ENCODE results near the gene SLC12A8.
A peak's percentile ranks its signal among the peaks of the same experiment; 100 is the strongest.

Gene SLC12A8

DNA sequence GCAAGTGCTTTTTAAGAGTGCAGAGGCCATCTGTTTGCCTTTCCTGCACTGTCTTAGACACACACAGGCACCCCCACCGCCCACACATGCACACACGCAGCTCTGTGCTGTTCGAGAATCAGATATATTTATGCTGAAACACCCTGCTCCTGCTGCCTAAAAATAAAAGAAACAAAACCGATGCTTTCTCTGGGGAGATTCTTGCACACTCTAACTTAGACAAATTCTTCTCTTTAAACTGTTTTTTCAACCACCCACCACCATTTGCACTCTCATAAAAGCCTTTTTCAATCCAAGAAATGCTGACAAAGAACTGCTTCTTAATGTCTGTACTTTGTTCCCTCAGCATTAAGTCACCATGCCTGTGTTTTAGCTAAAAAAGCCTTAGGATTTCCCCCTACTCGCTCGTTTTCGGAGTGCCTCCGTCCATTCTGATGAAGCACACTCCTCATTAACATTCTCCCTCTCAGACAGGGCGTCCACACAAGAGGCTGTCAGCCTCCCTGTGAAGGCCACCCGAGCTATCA lies 26.2 kb downstream of the SLC12A8 start:
- no peak for DNase-seq (ENCODE audit: low spot score)

DNA sequence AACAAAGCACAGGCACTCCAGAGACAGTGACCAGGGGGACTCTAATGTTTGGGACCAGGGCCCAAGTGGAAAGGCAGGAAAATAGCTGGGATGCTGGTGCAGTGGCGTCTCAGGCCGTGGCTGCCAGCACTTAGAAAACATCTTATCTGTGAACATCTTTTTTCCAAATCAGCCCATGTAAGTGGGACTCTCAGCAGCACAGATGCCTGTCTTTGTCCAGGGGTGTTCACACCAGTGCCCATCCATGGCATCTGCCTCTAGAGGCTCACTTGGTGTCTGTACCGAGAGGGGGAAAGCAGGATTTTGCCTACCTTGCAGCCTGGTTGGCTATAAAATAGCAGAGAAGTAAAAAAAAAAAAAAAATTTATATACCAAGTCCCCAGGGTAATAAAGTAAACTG lies 26.7 kb downstream of the SLC12A8 start:
- no peak for DNase-seq (ENCODE audit: low spot score)

DNA sequence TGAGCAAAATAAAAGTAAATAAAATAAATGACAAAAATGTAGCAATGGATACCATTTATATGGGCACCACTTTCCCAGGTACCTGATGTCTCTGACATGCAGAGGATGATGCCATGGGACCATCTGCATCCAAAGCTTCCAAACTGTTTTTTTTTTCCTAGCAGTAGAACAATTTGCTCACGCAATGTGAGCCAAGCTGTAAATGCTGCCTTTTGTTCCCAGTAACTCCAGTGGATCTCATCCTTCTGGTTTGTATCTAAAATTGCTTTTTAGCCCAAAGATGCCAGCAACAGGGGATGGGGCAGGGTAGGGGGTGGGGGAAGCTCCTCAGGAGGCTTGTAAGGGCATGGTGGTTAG lies 32.7 kb downstream of the SLC12A8 start:
- no peak for DNase-seq (ENCODE audit: low spot score)

- DNase-seq (ENCODE audit: low spot score) = no peak
Measured at GRCh38 chr3:125179143-125179883, 33.2 kb downstream of the SLC12A8 start.

DNA sequence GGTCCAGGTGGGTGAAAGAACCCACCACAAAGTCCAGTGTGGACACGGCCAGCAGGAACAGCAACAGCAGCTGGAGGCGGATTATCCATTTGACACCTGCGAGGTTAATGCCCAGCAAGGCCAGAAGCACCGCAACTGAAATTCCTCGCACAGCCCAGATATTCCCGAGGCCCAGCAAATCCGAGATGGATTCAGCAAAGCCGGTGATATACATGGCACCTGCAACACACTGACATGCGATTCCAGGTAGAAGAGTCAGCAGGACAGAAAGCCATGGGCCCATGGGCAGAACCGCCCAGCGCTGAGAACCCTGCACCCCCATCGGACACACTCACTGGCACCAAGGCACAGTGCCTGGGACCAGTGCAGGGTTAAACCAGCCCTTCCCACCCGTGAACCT lies 34.8 kb downstream of the SLC12A8 start:
- DNase-seq (ENCODE audit: low spot score) = no peak

DNA sequence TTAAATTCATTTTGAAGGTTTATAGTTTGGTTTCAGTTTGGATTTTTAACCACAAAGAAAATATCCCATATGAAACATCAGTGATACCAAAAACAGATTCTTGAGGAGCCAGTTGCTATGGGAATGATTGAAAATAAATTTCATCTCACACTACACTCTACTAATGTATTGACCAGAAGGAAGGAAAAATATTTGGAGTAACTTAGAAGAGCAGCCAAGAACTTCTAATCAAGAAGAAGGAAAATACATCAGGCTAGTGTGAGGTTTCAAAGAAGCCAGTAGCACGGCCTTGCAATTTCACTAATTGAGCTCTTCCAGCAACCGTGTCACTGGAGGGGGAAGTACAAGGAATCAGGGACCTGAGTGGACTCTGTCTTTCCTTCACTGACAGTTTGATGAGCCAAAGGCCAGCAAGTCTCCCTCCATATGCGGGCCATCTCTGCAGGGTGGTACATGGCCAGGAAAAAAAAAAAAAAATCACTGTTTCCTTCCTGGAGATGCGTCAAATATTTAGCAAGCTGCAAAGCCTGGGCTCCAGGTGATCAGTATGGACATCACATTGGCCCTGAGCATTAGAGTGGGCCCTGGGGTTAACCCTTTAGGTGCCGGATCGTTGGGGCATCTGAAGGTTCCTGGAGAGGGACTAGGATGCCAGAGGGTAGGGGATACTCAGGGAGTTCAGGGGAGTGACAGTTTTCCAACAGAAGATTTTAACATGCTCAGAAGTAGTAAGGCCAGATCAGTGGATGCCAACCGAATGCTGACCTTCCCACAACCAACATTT lies 37.1 kb downstream of the SLC12A8 start:
- no peak for DNase-seq (ENCODE audit: low spot score)

DNA sequence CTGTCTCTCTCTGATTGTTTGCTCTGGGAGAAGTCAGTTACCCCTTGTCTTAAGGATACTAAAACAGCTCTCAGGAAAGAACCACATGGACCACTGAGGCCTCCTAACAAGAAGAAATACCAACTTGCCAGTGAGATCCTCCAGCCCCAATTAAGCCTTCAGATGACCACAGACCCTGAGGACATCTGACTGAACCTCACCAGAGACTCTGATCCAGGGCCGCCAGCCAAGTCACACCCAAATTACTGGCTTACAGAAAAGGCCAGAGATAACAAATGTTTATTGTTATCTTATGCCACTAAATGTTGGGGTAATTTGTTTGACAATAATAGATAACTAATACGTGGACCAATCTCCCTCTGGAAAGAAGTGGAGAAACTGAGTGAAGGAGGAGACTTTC lies 40.2 kb downstream of the SLC12A8 start:
- no peak for DNase-seq (ENCODE audit: low spot score)

DNA sequence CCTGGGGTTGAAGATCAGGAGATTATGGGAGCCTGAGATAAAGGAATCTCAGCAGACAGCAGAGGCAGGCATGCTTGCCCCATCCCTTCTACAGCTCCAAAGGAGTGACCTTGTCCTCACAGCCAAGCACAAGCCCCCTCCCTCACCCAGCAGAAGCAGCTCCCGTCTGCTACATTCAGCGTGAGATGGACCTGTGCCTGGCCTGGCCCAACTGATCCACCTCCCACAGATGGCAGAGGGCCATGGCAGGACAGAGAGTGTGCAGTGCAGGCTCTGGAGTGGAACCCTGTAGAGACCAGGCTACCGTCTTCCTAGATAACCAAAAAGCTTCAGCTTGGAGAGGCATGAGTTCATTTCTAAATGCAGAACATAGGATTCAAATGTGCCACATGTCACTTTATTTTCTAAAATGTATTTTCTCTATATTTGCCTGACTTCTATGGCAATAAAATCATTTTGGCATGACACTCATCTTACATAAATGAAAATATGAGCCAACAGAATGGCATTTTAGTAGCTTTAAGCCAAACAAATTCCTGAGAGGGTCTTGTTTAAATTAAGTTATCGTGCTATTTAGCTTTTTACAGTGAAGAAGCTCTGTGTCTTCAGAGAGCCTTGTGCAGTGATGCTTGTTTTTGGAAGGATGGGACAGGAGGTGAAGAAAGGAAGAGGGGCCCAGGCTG lies 43.7 kb downstream of the SLC12A8 start:
- DNase-seq (ENCODE audit: low spot score) = no peak

- DNase-seq (ENCODE audit: low spot score) = no peak
Measured at GRCh38 chr3:125166599-125167136, 45.9 kb downstream of the SLC12A8 start.

DNA sequence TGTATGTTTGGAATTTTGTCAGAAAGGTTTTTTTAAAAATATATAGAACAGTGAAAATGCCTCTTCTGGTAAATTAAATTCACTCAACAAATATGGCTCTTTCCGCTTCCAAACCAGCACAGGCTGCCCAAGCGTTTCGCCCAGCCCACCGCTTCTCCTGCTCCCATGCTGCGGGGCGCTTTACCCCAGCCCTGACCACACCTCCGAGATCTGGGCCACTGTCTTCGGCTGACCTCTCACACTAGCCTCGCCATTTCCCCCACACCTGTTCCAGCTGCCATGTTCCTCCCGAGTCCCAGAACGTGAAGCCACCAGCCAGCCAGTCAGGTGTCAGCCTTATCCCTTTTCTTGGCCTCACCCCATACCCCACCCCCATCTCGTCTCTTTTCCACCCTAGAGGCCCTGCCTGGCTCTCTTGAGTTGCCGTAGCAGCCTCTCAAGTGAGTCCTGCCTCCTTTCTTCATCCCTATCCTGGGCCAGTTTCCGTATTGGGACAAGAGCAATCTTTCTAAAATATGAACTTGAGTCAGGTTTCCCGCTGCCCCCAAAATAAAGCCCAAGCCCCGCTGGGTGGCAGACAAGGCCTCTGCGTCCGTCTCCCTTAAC lies 46.5 kb downstream of the SLC12A8 start:
- DNase-seq (ENCODE audit: low spot score) = no peak

DNA sequence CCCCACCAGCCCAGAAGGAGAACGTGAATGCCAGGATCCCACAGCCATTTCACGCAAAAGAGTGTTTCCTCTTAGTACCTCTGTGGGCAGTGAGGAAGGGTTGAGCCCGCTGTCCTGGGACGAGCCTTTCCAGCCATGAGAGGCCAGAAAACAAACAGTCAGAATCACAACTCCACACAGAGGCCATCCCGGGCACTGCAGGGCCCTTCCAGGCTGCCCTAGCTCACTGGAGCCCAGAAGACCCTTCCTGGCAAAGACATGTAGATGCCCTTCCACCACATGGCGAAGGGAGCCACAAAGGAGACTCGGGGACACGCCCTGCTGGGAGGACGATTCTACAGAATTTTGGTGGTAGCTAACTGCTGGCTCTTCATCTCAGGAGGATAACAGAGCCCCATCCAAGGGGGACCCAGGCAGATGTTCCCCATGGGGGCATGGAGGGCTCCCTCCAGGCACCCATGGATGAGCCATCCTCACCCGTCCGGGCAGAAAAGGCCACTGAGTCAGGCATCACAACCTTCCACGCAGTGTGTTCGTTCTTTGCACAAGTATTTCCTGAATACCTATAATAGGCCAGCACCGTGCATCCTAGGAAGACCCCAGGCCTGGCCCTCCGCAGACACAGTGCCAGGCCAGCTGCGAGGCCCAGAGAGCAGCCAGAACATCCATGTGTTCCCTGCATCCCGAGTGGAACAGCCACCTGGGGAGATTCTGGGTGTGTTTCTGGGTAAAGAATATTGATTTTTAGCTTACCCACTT lies 47.2 kb downstream of the SLC12A8 start:
- no peak for DNase-seq (ENCODE audit: low spot score)

DNA sequence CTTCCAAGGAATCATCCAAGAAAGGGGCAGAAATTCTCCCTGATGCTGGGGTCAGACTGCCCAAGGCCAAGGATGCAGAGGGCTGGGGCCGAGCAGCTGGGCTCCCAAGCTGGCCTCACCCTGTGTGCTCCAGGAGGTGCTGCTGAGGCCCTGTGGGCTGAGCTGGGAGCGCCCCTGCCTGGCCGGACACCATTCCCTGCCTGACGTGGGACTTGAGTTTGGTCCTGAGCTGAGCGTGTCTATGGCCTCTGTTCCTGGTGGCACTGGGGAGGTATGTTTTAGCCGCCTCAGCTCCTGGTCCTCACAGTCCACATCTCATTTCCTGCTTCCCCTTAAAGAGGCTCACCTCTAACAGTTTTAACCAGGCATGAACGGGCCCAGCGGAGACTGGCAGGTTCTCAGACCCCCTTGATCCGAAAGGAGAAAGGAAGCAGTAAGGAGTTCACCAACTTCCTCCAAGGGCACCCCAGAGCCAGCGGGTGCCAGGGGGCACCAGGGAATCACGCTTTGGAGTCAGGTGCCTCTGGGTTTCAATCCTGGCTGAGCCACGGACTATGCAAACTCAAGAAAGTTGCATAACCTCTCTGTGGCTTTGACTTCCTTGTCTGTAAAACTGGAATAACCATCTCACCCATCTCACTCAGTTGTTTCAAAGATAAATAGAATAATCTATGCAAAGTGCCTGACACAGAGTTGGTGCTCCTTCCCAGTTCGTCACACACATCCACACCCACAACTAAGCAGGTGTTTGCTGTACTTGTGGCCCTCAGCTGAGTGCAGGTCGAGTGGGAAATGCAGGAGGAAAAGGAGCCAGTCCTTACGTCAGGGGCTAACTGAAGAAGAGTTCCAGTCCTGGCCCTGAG lies 48.6 kb downstream of the SLC12A8 start:
- no peak for DNase-seq (ENCODE audit: low spot score)

- DNase-seq (ENCODE audit: low spot score) = no peak
Measured at GRCh38 chr3:125161607-125162219, 50.8 kb downstream of the SLC12A8 start.

DNA sequence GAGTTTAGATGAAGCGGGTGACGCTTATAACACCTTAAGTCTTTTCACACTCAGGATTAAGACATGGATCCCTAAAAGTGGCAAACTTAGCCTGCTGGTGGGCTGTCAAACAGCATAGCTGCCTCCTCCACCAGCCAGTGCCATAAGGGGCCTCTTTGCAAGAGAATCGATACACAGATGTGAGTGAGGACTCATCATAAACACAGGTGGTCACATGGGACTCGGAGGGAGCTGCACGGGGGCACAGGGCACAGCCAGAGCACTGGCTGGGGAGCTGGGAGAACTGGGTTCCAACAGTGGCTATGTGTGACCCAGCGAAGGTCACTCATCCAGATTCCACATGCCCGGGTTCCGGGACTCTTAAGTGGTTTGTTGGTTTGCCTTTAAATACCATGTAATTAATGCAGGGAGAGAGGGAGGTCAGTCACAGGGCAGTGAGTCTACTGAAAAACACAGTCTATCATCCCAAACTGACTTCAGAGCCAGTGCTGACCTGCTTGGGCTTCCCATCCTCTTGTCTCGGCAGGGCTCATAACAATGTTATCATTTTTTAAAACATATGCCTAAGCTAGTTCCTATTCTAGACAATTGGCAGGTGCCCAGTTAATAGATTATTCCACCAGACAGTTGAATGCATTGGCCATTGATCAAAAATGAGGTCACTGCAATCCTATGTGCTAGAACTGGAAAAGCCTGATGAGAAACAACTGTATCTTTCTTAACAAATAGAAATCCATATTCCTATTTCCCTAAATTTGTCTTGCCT lies 51.8 kb downstream of the SLC12A8 start:
- DNase-seq (ENCODE audit: low spot score) = no peak

- DNase-seq (ENCODE audit: low spot score) = no peak
Measured at GRCh38 chr3:125157183-125157582, 55.4 kb downstream of the SLC12A8 start.

DNA sequence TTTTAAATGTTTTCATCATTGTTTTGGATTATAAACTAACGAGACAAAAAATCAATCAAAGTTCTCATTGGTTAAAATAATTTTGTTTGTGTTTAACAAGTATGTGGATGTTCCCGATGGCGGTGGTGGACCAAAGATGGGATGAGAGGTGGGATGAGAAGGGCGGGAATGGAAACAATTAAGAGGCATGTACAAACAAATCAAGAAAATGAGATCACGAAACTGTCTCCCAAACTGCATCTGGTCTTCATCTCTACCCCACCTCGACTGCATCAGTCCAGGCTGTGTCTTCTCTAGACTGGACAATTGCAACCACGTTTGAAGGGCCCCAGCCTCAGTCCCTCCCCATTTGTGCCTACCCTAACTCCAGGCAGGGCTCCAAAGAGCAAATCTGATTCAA lies 56.1 kb downstream of the SLC12A8 start:
- DNase-seq (ENCODE audit: low spot score) = no peak

GRCh38 chr3:125154800-125155269 lies 57.7 kb downstream of the SLC12A8 start:
- DNase-seq (ENCODE audit: low spot score) = peak; percentile 16

- DNase-seq (ENCODE audit: low spot score) = no peak
Measured at GRCh38 chr3:125154110-125154509, 58.4 kb downstream of the SLC12A8 start.

- no peak for DNase-seq (ENCODE audit: low spot score)
Measured at GRCh38 chr3:125152951-125153350, 59.6 kb downstream of the SLC12A8 start.
